Neutrophil (primary cell): ENCODE measurements around the gene ZSWIM8.

Source experiments
- H3K27ac ChIP-seq: fragments of 200-600 bp; sonication (generic); 2 replicates; pipeline ENCODE4 v1.5.1; 2016; ENCODE audit warnings: mild to moderate bottlenecking, moderate library complexity
- H3K27me3 ChIP-seq: fragments of 200-600 bp; sonication (generic); 2 replicates; pipeline ENCODE4 v1.6.0; 2016; ENCODE audit warnings: mild to moderate bottlenecking
- H3K36me3 ChIP-seq: fragments of 200-600 bp; sonication (generic); 2 replicates; pipeline ENCODE4 v1.5.1; 2017
- H3K4me1 ChIP-seq, 2 experiments: fragments of 200-600 bp in 1 of 2; sonication (generic) in 1 of 2; 1 replicate in 1 of 2; 2 replicates in 1 of 2; pipeline versions ENCODE4 v1.5.1 to v1.6.1; 2013 to 2016; ENCODE audit warnings: low read depth in 1 of 2, low read length in 1 of 2, mild to moderate bottlenecking in 1 of 2, moderate library complexity in 1 of 2; ENCODE audit not compliant: control insufficient read depth in 1 of 2, insufficient read depth in 1 of 2
- H3K4me3 ChIP-seq, 2 experiments: fragments of 200-600 bp in 1 of 2; sonication (generic) in 1 of 2; 1 replicate in 1 of 2; 2 replicates in 1 of 2; pipeline ENCODE4 v1.5.1; 2013 to 2016; ENCODE audit warnings: low read depth in 1 of 2, low read length in 1 of 2, mild to moderate bottlenecking in 1 of 2, moderate library complexity in 1 of 2
- H3K9me3 ChIP-seq: fragments of 200-600 bp; sonication (generic); 2 replicates; pipeline ENCODE4 v1.5.1; 2016
- TF ChIP-seq, protein P1 (sequence below): fragments of 200-600 bp; sonication (generic); IDR thresholded peaks from 2 replicates; pipeline ENCODE4 v1.5.1; 2016; ENCODE audit warnings: antibody characterized with exemption

ZSWIM8 gene

GRCh38 chr10:73807471-73807870 lies 22.1 kb downstream of the ZSWIM8 start:
- H3K4me3 ChIP-seq = no peak overlapping the region
- peaks cover 64% of the 10 kb centered on the region for H3K36me3 ChIP-seq
- H3K4me1 ChIP-seq = peaks cover 23 to 31% of the 10 kb centered on the region in 2 experiments
- no peak overlapping the region for H3K27ac ChIP-seq
- H3K9me3 ChIP-seq = no peaks in the 10 kb centered on the region
- TF ChIP-seq, protein P1, sequence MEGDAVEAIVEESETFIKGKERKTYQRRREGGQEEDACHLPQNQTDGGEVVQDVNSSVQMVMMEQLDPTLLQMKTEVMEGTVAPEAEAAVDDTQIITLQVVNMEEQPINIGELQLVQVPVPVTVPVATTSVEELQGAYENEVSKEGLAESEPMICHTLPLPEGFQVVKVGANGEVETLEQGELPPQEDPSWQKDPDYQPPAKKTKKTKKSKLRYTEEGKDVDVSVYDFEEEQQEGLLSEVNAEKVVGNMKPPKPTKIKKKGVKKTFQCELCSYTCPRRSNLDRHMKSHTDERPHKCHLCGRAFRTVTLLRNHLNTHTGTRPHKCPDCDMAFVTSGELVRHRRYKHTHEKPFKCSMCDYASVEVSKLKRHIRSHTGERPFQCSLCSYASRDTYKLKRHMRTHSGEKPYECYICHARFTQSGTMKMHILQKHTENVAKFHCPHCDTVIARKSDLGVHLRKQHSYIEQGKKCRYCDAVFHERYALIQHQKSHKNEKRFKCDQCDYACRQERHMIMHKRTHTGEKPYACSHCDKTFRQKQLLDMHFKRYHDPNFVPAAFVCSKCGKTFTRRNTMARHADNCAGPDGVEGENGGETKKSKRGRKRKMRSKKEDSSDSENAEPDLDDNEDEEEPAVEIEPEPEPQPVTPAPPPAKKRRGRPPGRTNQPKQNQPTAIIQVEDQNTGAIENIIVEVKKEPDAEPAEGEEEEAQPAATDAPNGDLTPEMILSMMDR = no peak
- no peaks in the 10 kb centered on the region for H3K27me3 ChIP-seq

DNA sequence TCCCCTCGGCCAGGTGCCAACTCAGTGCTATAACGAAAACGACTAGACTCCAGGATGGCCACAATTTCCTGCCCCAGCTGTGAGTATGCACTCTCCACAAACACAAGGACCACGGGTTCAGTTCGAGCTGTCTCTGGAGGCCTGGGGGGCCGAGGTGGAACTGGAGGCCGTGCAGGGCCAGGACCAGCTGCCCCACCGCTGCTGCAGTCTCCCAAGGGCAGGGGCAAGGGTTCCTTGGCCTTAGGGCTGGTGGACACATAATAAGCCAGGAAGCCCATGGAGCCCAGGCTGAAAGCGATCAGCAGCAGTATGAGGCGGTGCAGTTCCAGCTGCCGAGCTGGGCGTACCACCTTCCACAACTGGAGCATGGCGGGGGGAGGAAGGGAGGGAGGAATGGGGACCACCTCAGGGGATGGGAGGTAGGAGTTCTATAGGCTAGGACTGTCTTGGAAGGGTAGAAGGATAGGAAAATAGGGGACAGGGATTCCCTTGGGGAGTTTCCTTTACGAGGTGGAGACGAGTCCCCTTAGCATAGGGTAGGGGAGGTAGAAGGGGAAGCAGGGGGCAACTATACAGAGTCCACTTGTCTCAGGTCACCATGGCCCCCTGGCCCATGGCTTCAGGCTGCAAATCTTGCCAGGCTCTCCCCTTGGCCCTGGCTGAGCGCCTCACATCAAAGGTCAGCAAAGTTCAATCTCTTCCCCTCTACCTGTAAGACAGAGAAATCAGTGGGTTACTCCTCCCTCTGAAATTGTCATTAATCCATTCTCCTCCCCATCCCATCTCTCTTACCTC lies 22.8 kb downstream of the ZSWIM8 start:
- Histone ChIP-seq H3K27me3 (no peaks in the 10 kb centered on the region), H3K36me3 (peaks cover 64% of the 10 kb centered on the region), H3K4me3 (no peak overlapping the region), H3K4me1 (peaks cover 24 to 31% of the 10 kb centered on the region in 2 experiments), H3K9me3 (no peaks in the 10 kb centered on the region), H3K27ac (no peak overlapping the region)
- TF ChIP-seq, protein P1 = no peak

DNA sequence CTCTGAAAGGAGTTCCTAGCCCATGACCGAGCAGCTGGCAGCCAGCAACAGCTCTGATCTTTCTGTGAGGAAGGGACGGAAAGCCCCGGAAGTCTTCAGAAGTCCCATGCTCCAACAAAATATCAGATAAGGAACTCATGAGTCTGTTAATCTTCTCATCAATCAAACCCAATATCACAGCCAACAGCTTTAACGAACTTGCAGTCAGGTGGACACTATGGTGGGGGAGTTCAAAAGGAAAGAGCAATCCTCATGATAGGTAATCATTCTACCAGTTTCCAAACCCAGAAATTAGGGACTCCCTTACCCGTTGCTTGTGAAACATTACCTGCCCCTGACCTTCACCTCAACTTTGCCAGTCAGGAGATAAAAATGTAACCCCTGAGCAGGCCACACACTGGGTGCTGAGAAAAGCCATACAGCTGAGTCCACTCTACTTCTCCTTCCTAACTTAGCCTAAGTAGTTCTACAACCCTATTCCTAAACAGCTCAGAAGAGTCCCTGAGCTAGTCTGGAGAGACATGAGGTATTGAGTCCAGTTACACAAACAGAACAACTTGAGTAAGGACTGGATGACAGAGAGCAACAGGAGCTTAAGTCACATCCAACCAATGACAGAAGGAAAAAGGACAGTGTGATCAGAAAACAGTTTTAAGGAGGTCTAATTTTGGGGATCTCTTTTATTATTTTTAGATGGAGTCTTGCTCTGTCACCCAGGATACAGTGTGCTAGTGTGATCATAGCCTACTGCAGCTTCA lies 23.8 kb downstream of the ZSWIM8 start:
- Histone ChIP-seq H3K4me3 (no peak overlapping the region), H3K27me3 (no peaks in the 10 kb centered on the region), H3K36me3 (peaks cover 64% of the 10 kb centered on the region), H3K27ac (peak overlapping the region; percentile 99), H3K4me1 (peaks cover 24 to 31% of the 10 kb centered on the region in 2 experiments), H3K9me3 (no peaks in the 10 kb centered on the region)
- TF ChIP-seq, protein P1 = no peak

DNA sequence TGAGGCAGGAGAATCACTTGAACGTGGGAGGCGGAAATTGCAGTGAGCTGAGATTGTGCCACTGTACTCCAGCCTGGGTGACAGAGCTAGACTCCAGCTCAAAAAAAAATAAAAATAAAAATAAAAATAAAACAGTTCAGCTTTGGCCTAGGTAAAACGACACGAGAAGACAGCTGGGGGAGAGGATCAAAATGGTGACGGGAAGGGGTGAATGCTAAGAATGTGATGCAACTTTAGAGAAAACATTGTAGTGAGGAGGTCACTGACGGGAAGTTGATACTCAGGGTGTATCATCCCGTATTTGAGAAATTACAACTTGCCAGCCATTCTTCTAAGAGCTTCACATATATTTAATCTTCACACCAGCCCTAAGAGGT lies 24.9 kb downstream of the ZSWIM8 start:
- Histone ChIP-seq H3K27me3 (no peaks in the 10 kb centered on the region), H3K27ac (peak overlapping the region; percentile 99), H3K36me3 (peaks cover 64% of the 10 kb centered on the region), H3K4me3 (peak overlapping the region; percentile 86 to 98), H3K4me1 (peaks cover 31 to 32% of the 10 kb centered on the region in 2 experiments), H3K9me3 (no peaks in the 10 kb centered on the region)
- TF ChIP-seq, protein P1 = no peak

DNA sequence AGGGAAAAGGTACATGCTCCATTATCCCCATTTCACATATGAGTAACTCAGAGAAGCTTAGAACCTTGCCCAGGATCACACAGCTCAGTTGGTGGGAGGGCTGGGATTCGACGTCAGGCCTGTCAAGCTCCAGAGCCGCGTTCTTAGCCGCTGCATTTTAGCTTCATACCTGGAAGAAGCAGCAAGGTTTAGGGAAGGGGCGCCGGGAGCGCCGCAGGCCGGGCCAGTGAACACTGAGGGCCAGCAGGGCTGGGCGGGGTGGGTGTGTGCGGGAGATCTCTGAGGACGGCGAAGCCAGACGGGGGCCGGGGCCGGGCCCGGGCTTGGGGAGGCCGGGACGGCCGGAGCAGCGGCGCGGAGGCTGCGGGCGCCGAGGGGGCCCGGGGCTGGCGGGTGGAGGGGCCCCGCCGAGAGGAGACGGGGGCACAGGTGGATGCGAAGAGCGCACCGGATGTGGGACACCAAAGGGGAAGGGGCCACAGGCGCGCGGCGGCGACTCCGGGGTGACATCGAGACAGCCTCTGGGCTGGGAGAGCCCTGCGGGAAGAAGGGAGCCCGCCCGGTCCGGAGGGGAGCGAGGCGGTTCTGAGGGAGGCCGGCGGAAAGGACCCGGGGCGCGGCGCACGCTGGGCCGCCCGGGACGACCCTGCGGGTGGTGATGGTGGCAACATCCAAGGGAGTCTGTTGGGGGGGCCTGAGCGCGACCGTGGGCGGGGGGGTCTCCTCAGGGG lies 25.5 kb downstream of the ZSWIM8 start:
- H3K27ac ChIP-seq = peak overlapping the region; percentile 99
- no peaks in the 10 kb centered on the region for H3K27me3 ChIP-seq
- peak overlapping the region; percentile 86 to 98 for H3K4me3 ChIP-seq
- H3K4me1 ChIP-seq = peaks cover 36 to 37% of the 10 kb centered on the region in 2 experiments
- TF ChIP-seq, protein P1 = no peak
- no peaks in the 10 kb centered on the region for H3K9me3 ChIP-seq
- H3K36me3 ChIP-seq = peaks cover 64% of the 10 kb centered on the region
